Measurements from ENCODE around the gene RNF213. TPM values are rescaled to one million over a fixed set of nuclear protein-coding genes. Genes with fewer than 3 reads are reported as not detected.

The RNF213 gene
- total and polyA plus RNA-seq, 10 of the 15 experiments (the other 5 are each of a cell fraction or from before 2014, with no cell fraction given): 18.6 to 145 (median 65.8) TPM

- Histone ChIP-seq H3K9me3 (replicated peaks; ENCODE audit: control insufficient read depth, insufficient read depth, low read length) (no peaks in the 10 kb centered on the region), H4K20me1 (ENCODE audit: control insufficient read depth, insufficient read depth) (no peaks in the 10 kb centered on the region), H2AFZ (ENCODE audit: control insufficient read depth, low read depth, low read length) (no peak overlapping the region), H3K4me3 (no peak overlapping the region), H3K79me2 (ENCODE audit: control insufficient read depth, insufficient read depth, low read length) (no peaks in the 10 kb centered on the region), H3K27ac (ENCODE audit: control insufficient read depth, insufficient read depth) (no peak overlapping the region), H3K27me3 (replicated peaks in 1 of 2; ENCODE audit: control insufficient read depth in 2 of 2, insufficient read depth in 2 of 2, low read length in 1 of 2) (no peaks in the 10 kb centered on the region), H3K9ac (ENCODE audit: control insufficient read depth, insufficient read depth, low read length) (no peak overlapping the region), H3K36me3 (ENCODE audit: control insufficient read depth in 2 of 2, insufficient read depth in 2 of 2, low read length in 1 of 2) (peaks cover 57 to 62% of the 10 kb centered on the region in 2 experiments), H3K4me2 (ENCODE audit: control insufficient read depth, insufficient read depth) (no peak overlapping the region), H3K4me1 (ENCODE audit: control insufficient read depth, insufficient read depth, low read length) (no peaks in the 10 kb centered on the region)
- WGBS (ENCODE audit: insufficient coverage, insufficient replicate concordance, low lambda C conversion rate, missing lambda C conversion rate): 80% methylated on average over 19 of the region's 19 CpGs
- no TSS peak for BruUV-seq (replicated peaks)
- intact Hi-C loops (cut with micrococcal nuclease; ENCODE audit: unreplicated experiment) (no loop called here), in situ Hi-C loops (cut with MboI) (no loop called here)
- ATAC-seq (no peak), FAIRE-seq (no peak), DNase-seq (ENCODE audit: low read depth, low spot score) (no peak)
- RAD21 ChIA-PET (ENCODE audit: unreplicated experiment): no interaction called here
- SMC1A ChIA-PET (ENCODE audit: uncharacterized antibody, unreplicated experiment): no interaction called here
- POLR2A ChIA-PET: no interaction called here
- CTCF ChIA-PET: no interaction called here
- TF ChIP-seq SPI1 (IDR thresholded peaks at IDR 0.05; ENCODE audit: borderline replicate concordance, insufficient read depth, low read depth, low read length): no peak
- no peak for TF ChIP-seq SUZ12 (IDR thresholded peaks at IDR 0.05; ENCODE audit: unreplicated experiment)
- TF ChIP-seq MYB (IDR thresholded peaks at IDR 0.05; ENCODE audit: borderline replicate concordance, low read depth, low read length): no peak
- TF ChIP-seq STAT3 (IDR thresholded peaks at IDR 0.05; ENCODE audit: low read depth, low read length): no peak
- no peak for TF ChIP-seq HDAC2 (IDR thresholded peaks at IDR 0.05)
- TF ChIP-seq ATF2 (IDR thresholded peaks at IDR 0.05; ENCODE audit: low read length): no peak
- no peak for TF ChIP-seq IRF5 (IDR thresholded peaks at IDR 0.05; ENCODE audit: borderline replicate concordance)
- no peak for TF ChIP-seq BCL11A (IDR thresholded peaks at IDR 0.05; ENCODE audit: low read depth, low read length)
- TF ChIP-seq TCF7 (IDR thresholded peaks at IDR 0.05; ENCODE audit: borderline replicate concordance): no peak
- no peak for TF ChIP-seq IKZF2 (IDR thresholded peaks at IDR 0.05)
- no peak for TF ChIP-seq ZNF274 (IDR thresholded peaks at IDR 0.05; ENCODE audit: insufficient read depth, insufficient read length)
- no peak for TF ChIP-seq CBX3 (IDR thresholded peaks at IDR 0.05; ENCODE audit: borderline replicate concordance, low read depth)
- no peak for TF ChIP-seq IKZF1 (conservative IDR thresholded peaks at IDR 0.05)
- TF ChIP-seq, protein P1, sequence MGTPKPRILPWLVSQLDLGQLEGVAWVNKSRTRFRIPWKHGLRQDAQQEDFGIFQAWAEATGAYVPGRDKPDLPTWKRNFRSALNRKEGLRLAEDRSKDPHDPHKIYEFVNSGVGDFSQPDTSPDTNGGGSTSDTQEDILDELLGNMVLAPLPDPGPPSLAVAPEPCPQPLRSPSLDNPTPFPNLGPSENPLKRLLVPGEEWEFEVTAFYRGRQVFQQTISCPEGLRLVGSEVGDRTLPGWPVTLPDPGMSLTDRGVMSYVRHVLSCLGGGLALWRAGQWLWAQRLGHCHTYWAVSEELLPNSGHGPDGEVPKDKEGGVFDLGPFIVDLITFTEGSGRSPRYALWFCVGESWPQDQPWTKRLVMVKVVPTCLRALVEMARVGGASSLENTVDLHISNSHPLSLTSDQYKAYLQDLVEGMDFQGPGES (IDR thresholded peaks at IDR 0.05): no peak
- TF ChIP-seq CUX1 (IDR thresholded peaks at IDR 0.05; ENCODE audit: insufficient replicate concordance, low read depth, low read length): no peak
- no peak for TF ChIP-seq YY1 (IDR thresholded peaks at IDR 0.05; ENCODE audit: low read depth, low read length)
- no peak for TF ChIP-seq SIN3A (IDR thresholded peaks at IDR 0.05; ENCODE audit: low read depth, low read length)
Measured at GRCh38 chr17:80349151-80349651, 88.5 kb downstream of the RNF213 start.

Data from GM12878 (cell line).